Upper lobe of left lung (tissue), 6 donors: Measurements from ENCODE around the gene OPCML. TPM values are rescaled to one million over a fixed set of nuclear protein-coding genes. Genes with fewer than 3 reads are reported as not detected.

Experiments
- ATAC-seq, 2 donors: fragments of 200-7000 bp; cut with Tn5 transposase; one replicate each; pipeline ENCODE4 v1.9.1; 2022; ENCODE audit warnings: mild to moderate bottlenecking in 2 of 2, moderate library complexity in 2 of 2; ENCODE audit not compliant: low FRiP score in 2 of 2
- DNase-seq, 2 donors: peaks; one replicate each; pipeline ENCODE4 v3.0.0-alpha.2; 2019 to 2020
- H3K27ac ChIP-seq, 4 donors: fragments of 200-600 bp; sonication (generic); one replicate each; pipeline ENCODE4 v1.5.1; 2016 to 2019
- H3K27me3 ChIP-seq, 4 donors: fragments of 200-600 bp; sonication (generic); one replicate each; pipeline ENCODE4 v1.5.1; 2017 to 2019
- H3K36me3 ChIP-seq, 4 donors: fragments of 200-600 bp; sonication (generic); one replicate each; pipeline ENCODE4 v1.5.1; 2016 to 2019
- H3K4me1 ChIP-seq, 4 donors: fragments of 200-600 bp; sonication (generic); one replicate each; pipeline ENCODE4 v1.5.1; 2018 to 2019
- H3K4me3 ChIP-seq, 4 donors: fragments of 200-600 bp; sonication (generic); one replicate each; pipeline ENCODE4 v1.5.1; 2017 to 2019; ENCODE audit warnings: mild to moderate bottlenecking in 2 of 4, moderate library complexity in 1 of 4
- H3K9me3 ChIP-seq, 4 donors: fragments of 200-600 bp; sonication (generic); one replicate each; pipeline ENCODE4 v1.5.1; 2018 to 2019
- CTCF ChIP-seq, 6 experiments: fragments of 450-650 bp in 4 of 6; fragments of 200-600 bp in 2 of 6; sonication (generic) in 2 of 6; IDR thresholded peaks; one replicate each; pipeline ENCODE4 v1.5.1; 2016 to 2019; ENCODE audit warnings: antibody characterized with exemption in 6 of 6
- EP300 ChIP-seq, 4 donors: sonication (generic); formaldehyde crosslinking; IDR thresholded peaks; one replicate each; pipeline ENCODE4 v1.5.1; 2017; ENCODE audit warnings: antibody characterized with exemption in 4 of 4, control low read depth in 2 of 4
- POLR2A ChIP-seq, 4 donors: fragments of 450-650 bp; IDR thresholded peaks; one replicate each; pipeline ENCODE4 v1.5.1; 2016 to 2017; ENCODE audit warnings: antibody characterized with exemption in 4 of 4, mild to moderate bottlenecking in 2 of 4
- POLR2AphosphoS5 ChIP-seq, 2 donors: sonication (generic); formaldehyde crosslinking; IDR thresholded peaks; one replicate each; pipeline ENCODE4 v1.5.1; 2017; ENCODE audit warnings: antibody characterized with exemption in 2 of 2
- WGBS, 2 donors: methylation state at CpG; one replicate each; pipeline ENCODE4 v1.1.5; 2017 to 2018; 5-methylcytosine and 5-hydroxymethylcytosine counted together
- total RNA-seq, 6 donors: library from RNA; depleted of rRNA in 4 of 6; stranded (reverse); fragments of >200 nt in 4 of 6; gene quantifications; one replicate each; pipeline versions ENCODE4 v1.1.0 to v1.2.1, GENCODE V29; 2016 to 2021
- donor health status: DM: no; HTN: no; CAD: no; lungs with moderate emphysema.
- donor health status: DM: no; HTN: yes; CAD: no; lungs with severe emphysema.

The OPCML gene
- total RNA-seq, 6 donors from 2014 or later = 0.10 TPM; not detected in 5

GRCh38 chr11:132561937-132562336 lies 970.4 kb downstream of the OPCML start:
- Histone ChIP-seq H3K9me3 (no peaks in the 10 kb centered on the region), H3K4me1 (peaks cover 0 to 8% (median 0%) of the 10 kb centered on the region in 4 donors), H3K27ac (no peak overlapping the region), H3K4me3 (no peak overlapping the region), H3K36me3 (no peaks in the 10 kb centered on the region), H3K27me3 (no peaks in the 10 kb centered on the region)
- ATAC-seq (no peak), DNase-seq (no peak)
- no peak for TF ChIP-seq POLR2A (IDR thresholded peaks at IDR 0.05)
- TF ChIP-seq POLR2AphosphoS5 (IDR thresholded peaks at IDR 0.05) = no peak
- no peak for TF ChIP-seq CTCF (IDR thresholded peaks at IDR 0.05)
- no peak for TF ChIP-seq EP300 (IDR thresholded peaks at IDR 0.05)
- 59 to 69% methylated on average over 2 of the region's 2 CpGs for WGBS, 2 donors

GRCh38 chr11:132559331-132560036 lies 972.8 kb downstream of the OPCML start:
- ATAC-seq = no peak
- peaks cover 0 to 8% (median 0%) of the 10 kb centered on the region in 4 donors for H3K4me1 ChIP-seq
- WGBS, 2 donors = 46 to 47% methylated on average over 5 of the region's 5 CpGs
- no peaks in the 10 kb centered on the region for H3K36me3 ChIP-seq
- no peaks in the 10 kb centered on the region for H3K27me3 ChIP-seq
- no peak for TF ChIP-seq POLR2A (IDR thresholded peaks at IDR 0.05)
- TF ChIP-seq CTCF (IDR thresholded peaks at IDR 0.05) = no peak
- H3K4me3 ChIP-seq = no peak overlapping the region
- H3K27ac ChIP-seq = no peak overlapping the region
- DNase-seq = no peak
- H3K9me3 ChIP-seq = no peaks in the 10 kb centered on the region

- DNase-seq (no peak), ATAC-seq (no peak)
- TF ChIP-seq CTCF (IDR thresholded peaks at IDR 0.05) = no peak
- TF ChIP-seq EP300 (IDR thresholded peaks at IDR 0.05) = no peak
- no peak for TF ChIP-seq POLR2AphosphoS5 (IDR thresholded peaks at IDR 0.05)
- TF ChIP-seq POLR2A (IDR thresholded peaks at IDR 0.05) = no peak
- WGBS, 2 donors = 25 to 27% methylated on average over 2 of the region's 2 CpGs
- H3K36me3 ChIP-seq = no peaks in the 10 kb centered on the region
- no peaks in the 10 kb centered on the region for H3K27me3 ChIP-seq
- peaks cover 0 to 8% (median 3%) of the 10 kb centered on the region in 4 donors for H3K9me3 ChIP-seq
- H3K4me3 ChIP-seq = no peak overlapping the region
- H3K4me1 ChIP-seq = no peaks in the 10 kb centered on the region
- no peak overlapping the region for H3K27ac ChIP-seq
Measured at GRCh38 chr11:132556316-132556715, 976.0 kb downstream of the OPCML start.

- no peak for DNase-seq
- Histone ChIP-seq H3K4me3 (no peak overlapping the region), H3K9me3 (peaks cover 0 to 8% (median 3%) of the 10 kb centered on the region in 4 donors), H3K27me3 (no peaks in the 10 kb centered on the region), H3K27ac (no peak overlapping the region), H3K4me1 (no peaks in the 10 kb centered on the region), H3K36me3 (no peaks in the 10 kb centered on the region)
- no peak for ATAC-seq
- WGBS, 2 donors = 87 to 88% methylated on average over 3 of the region's 3 CpGs
- no peak for TF ChIP-seq POLR2A (IDR thresholded peaks at IDR 0.05)
- TF ChIP-seq CTCF (IDR thresholded peaks at IDR 0.05) = no peak
- no peak for TF ChIP-seq EP300 (IDR thresholded peaks at IDR 0.05)
- no peak for TF ChIP-seq POLR2AphosphoS5 (IDR thresholded peaks at IDR 0.05)
Measured at GRCh38 chr11:132555617-132556016, 976.7 kb downstream of the OPCML start.

- DNase-seq = no peak
- no peak for ATAC-seq
- H3K4me1 ChIP-seq = no peaks in the 10 kb centered on the region
- TF ChIP-seq CTCF (IDR thresholded peaks at IDR 0.05) = no peak
- H3K27me3 ChIP-seq = no peaks in the 10 kb centered on the region
- WGBS, 2 donors = 84 to 96% methylated on average over 5 of the region's 5 CpGs
- peaks cover 0 to 8% (median 3%) of the 10 kb centered on the region in 4 donors for H3K9me3 ChIP-seq
- H3K36me3 ChIP-seq = no peaks in the 10 kb centered on the region
- no peak overlapping the region for H3K4me3 ChIP-seq
- no peak overlapping the region for H3K27ac ChIP-seq
Measured at GRCh38 chr11:132551016-132551415, 981.3 kb downstream of the OPCML start.
